GM18508 (cell line): ENCODE measurements around the gene CASD1.
A peak's percentile ranks its signal among the peaks of the same experiment; 100 is the strongest.

ENCODE experiments used
- ATAC-seq: cut with Tn5 transposase; IDR thresholded peaks from one replicate; pipeline ENCODE4 v1.9.1; 2021; ENCODE audit warnings: moderate number of reproducible peaks; ENCODE audit not compliant: insufficient read depth, unreplicated experiment

CASD1 gene

GRCh38 chr7:94512735-94513564, 3.3 kb downstream of the CASD1 start:
- no peak for ATAC-seq

GRCh38 chr7:94513565-94513860, 3.9 kb downstream of the CASD1 start:
- no peak for ATAC-seq

- ATAC-seq: no peak
These were observed 4.7 kb downstream of the CASD1 start for GRCh38 chr7:94514140-94514889.

GRCh38 chr7:94514917-94515316, 5.3 kb downstream of the CASD1 start:
- no peak for ATAC-seq

- no peak for ATAC-seq
These were observed 16.3 kb downstream of the CASD1 start for GRCh38 chr7:94525923-94526322.

- no peak for ATAC-seq
These were observed 19.9 kb downstream of the CASD1 start for GRCh38 chr7:94529516-94529915.

- ATAC-seq: no peak
These were observed 20.5 kb downstream of the CASD1 start for GRCh38 chr7:94530109-94530508.

- no peak for ATAC-seq
These were observed 23.1 kb downstream of the CASD1 start for GRCh38 chr7:94532676-94533075.

- no peak for ATAC-seq
These were observed 30.8 kb downstream of the CASD1 start for GRCh38 chr7:94540428-94540827.

GRCh38 chr7:94547126-94547525, 37.5 kb downstream of the CASD1 start:
- ATAC-seq: no peak

GRCh38 chr7:94556028-94556427, 46.4 kb downstream of the CASD1 start:
- peak; percentile 57 for ATAC-seq

- no peak for ATAC-seq
These were observed 47.6 kb downstream of the CASD1 start for GRCh38 chr7:94557215-94557614.

- ATAC-seq: no peak
These were observed 50.4 kb downstream of the CASD1 start for GRCh38 chr7:94559972-94560371.

- no peak for ATAC-seq
These were observed 52.4 kb downstream of the CASD1 start for GRCh38 chr7:94561841-94562514.

- ATAC-seq: no peak
These were observed 52.9 kb downstream of the CASD1 start for GRCh38 chr7:94562525-94562924.

GRCh38 chr7:94565247-94565894, 55.8 kb downstream of the CASD1 start:
- no peak for ATAC-seq

- ATAC-seq: no peak
These were observed 57.8 kb downstream of the CASD1 start for GRCh38 chr7:94567396-94567795.

GRCh38 chr7:94571816-94572215, 62.2 kb downstream of the CASD1 start:
- no peak for ATAC-seq

- ATAC-seq: no peak
These were observed 66.0 kb downstream of the CASD1 start for GRCh38 chr7:94575646-94576045.

- ATAC-seq: no peak
These were observed 66.7 kb downstream of the CASD1 start for GRCh38 chr7:94576316-94576715.

GRCh38 chr7:94577357-94577756, 67.7 kb downstream of the CASD1 start:
- ATAC-seq: no peak
